Muscle of leg (tissue), 11 donors: ENCODE measurements around the gene ST8SIA5. TPM values are rescaled to one million over a fixed set of nuclear protein-coding genes. Genes with fewer than 3 reads are reported as not detected.

Experiments
- DNase-seq: peaks from one replicate; pipeline ENCODE4 v3.0.0; 2013
- H3K27ac ChIP-seq: one replicate; pipeline ENCODE4 v1.5.1; 2013; ENCODE audit warnings: mild to moderate bottlenecking, low read length, control low read depth
- H3K27me3 ChIP-seq: one replicate; pipeline ENCODE4 v1.6.1; 2013; ENCODE audit warnings: low read length; ENCODE audit not compliant: control insufficient read depth, insufficient read depth
- H3K36me3 ChIP-seq: one replicate; pipeline ENCODE4 v1.6.1; 2013; ENCODE audit warnings: low read length; ENCODE audit not compliant: control insufficient read depth, insufficient read depth
- H3K4me1 ChIP-seq: one replicate; pipeline ENCODE4 v1.6.1; 2013; ENCODE audit warnings: low read length; ENCODE audit not compliant: control insufficient read depth, insufficient read depth
- H3K4me3 ChIP-seq: one replicate; pipeline ENCODE4 v1.5.1; 2013; ENCODE audit warnings: low read length, control low read depth
- H3K9me3 ChIP-seq: replicated peaks from 2 replicates; pipeline ENCODE4 v1.6.1; 2013; ENCODE audit warnings: low read depth, low read length; ENCODE audit not compliant: control insufficient read depth
- WGBS: methylation state at CpG from one replicate; pipeline ENCODE4 v1.1.5; 2013; ENCODE audit warnings: missing lambda C conversion rate; ENCODE audit not compliant: insufficient coverage; 5-methylcytosine and 5-hydroxymethylcytosine counted together
- polyA plus RNA-seq, 8 donors: library from polyadenylated mRNA; unstranded; fragments of 120-200 nt; gene quantifications; one replicate each; pipeline versions ENCODE4 v1.2.1 to v1.2.3, GENCODE V29; 2013; ENCODE audit warnings: inconsistent platforms in 1 of 8, low replicate concordance in 1 of 8; ENCODE audit not compliant: insufficient read length in 8 of 8, insufficient read depth in 1 of 8
- total RNA-seq: library from RNA; stranded (reverse); fragments of 120-200 nt; gene quantifications from one replicate; pipeline ENCODE4 v1.2.4, GENCODE V29; 2013

The ST8SIA5 gene
- total and polyA plus RNA-seq, 9 donors = 1.0 to 5.2 (median 4.3) TPM

DNA sequence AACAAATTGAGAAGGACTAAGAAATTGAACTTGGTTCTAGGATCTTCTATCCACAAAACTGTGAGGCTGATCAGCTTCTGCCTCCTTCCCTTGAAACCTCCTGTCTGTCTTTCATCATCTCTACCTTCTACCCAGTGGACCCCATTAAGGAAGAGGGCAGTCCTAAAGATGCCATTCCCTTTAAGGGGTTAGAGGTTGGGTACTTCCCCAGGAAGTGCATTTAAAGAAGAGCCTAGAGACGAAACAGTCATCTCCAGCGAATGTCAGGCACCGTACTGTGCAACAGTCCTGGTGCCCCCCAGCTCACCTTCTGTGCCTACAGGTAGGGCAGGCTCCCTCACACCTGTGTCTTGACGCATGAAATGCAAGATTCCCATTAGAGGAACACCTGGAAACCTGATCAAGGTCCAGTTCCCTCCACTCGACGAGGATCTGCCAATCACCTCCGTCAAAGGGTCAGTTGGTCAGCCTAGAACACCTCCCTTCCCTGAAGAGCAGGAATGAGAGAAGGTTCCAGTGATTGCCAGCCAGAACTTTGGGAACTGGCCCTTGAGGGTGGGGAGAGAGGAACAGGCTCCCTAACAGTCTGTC is 120.7 kb downstream of the ST8SIA5 start:
- H3K4me1 ChIP-seq = no peaks in the 10 kb centered on the region
- WGBS = 88% methylated on average over 7 of the region's 7 CpGs
- no peaks in the 10 kb centered on the region for H3K36me3 ChIP-seq
- H3K4me3 ChIP-seq = no peak overlapping the region
- no peak overlapping the region for H3K27ac ChIP-seq
- no peaks in the 10 kb centered on the region for H3K9me3 ChIP-seq
- DNase-seq = no peak
- H3K27me3 ChIP-seq = no peaks in the 10 kb centered on the region

DNA sequence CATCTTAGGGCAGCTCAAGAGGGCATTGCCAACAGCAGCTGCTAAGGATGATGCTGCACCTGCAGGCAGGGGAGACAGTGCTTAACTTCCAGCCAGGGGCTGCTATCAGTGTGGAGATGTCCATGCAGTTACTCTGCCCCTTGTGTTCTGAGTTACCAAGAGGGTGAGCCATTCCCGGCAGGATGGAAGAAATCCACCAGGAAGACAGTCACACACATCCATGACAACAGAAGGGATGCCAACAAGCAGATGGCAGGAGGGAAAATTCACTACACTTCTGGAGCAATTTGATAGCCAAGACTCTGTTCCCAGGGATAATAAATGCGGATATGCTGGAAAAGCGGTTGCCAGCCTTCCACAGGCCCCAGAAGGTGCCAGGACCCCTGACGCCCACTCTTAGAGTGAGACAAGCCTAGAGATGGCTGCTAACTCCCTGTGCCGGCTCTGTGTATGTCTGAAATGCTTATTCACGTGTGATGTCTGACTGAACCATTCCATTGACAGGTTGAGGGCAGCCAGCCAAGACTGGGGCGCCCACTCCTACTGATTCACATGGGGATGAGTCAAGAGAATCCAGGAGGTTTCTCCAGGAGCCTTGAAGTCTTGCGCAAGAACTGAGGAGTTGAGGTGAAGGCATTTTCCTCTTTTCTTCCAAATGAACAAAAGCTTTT is 124.3 kb downstream of the ST8SIA5 start:
- no peaks in the 10 kb centered on the region for H3K9me3 ChIP-seq
- no peaks in the 10 kb centered on the region for H3K36me3 ChIP-seq
- 81% methylated on average over 6 of the region's 8 CpGs for WGBS
- no peaks in the 10 kb centered on the region for H3K4me1 ChIP-seq
- DNase-seq = no peak
- peaks cover 2% of the 10 kb centered on the region for H3K27me3 ChIP-seq
- H3K4me3 ChIP-seq = no peak overlapping the region
- H3K27ac ChIP-seq = no peak overlapping the region

GRCh38 chr18:46630991-46631390 is 125.9 kb downstream of the ST8SIA5 start:
- Histone ChIP-seq H3K4me3 (no peak overlapping the region), H3K36me3 (no peaks in the 10 kb centered on the region), H3K9me3 (no peaks in the 10 kb centered on the region), H3K4me1 (no peaks in the 10 kb centered on the region), H3K27ac (no peak overlapping the region), H3K27me3 (peaks cover 2% of the 10 kb centered on the region)
- no peak for DNase-seq
- WGBS = 80% methylated on average over 1 of the region's 3 CpGs

GRCh38 chr18:46630160-46630559 is 126.7 kb downstream of the ST8SIA5 start:
- Histone ChIP-seq H3K4me1 (no peaks in the 10 kb centered on the region), H3K27ac (no peak overlapping the region), H3K36me3 (no peaks in the 10 kb centered on the region), H3K4me3 (no peak overlapping the region), H3K9me3 (no peaks in the 10 kb centered on the region), H3K27me3 (peaks cover 5% of the 10 kb centered on the region)
- 30% methylated on average over 2 of the region's 4 CpGs for whole genome bisulfite sequencing
- DNase-seq = no peak

- 80% methylated on average over 3 of the region's 5 CpGs for WGBS
- H3K27ac ChIP-seq = no peak overlapping the region
- H3K9me3 ChIP-seq = no peaks in the 10 kb centered on the region
- peaks cover 6% of the 10 kb centered on the region for H3K27me3 ChIP-seq
- no peak overlapping the region for H3K4me3 ChIP-seq
- no peaks in the 10 kb centered on the region for H3K4me1 ChIP-seq
- no peak for DNase-seq
- no peaks in the 10 kb centered on the region for H3K36me3 ChIP-seq
Measured at GRCh38 chr18:46629361-46629760, 127.5 kb downstream of the ST8SIA5 start.

DNA sequence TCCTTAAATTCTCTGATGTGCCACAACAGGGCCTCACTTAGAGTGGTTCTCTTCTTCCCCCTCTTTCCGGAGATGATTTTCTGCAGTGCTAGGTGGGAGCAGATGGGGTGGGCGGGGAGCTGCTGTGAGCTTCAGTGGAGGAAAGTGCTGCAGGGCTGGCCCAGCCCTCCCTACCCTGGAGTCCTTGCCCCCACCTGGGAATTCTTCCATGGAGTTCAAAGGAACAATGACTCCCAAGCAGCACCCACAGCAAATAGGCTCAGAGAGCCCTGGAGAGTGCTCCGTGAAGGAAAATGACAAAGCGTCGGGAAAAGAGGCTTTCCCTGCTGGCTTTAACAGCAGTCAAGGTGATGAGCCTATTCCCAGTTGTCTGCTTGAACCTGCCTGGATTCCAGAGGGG is 128.6 kb downstream of the ST8SIA5 start:
- Histone ChIP-seq H3K4me1 (no peaks in the 10 kb centered on the region), H3K27ac (no peak overlapping the region), H3K27me3 (peaks cover 9% of the 10 kb centered on the region), H3K9me3 (no peaks in the 10 kb centered on the region), H3K36me3 (no peaks in the 10 kb centered on the region), H3K4me3 (no peak overlapping the region)
- DNase-seq = no peak
- WGBS = 56% methylated on average over 3 of the region's 5 CpGs

- Histone ChIP-seq H3K27ac (no peak overlapping the region), H3K4me3 (no peak overlapping the region), H3K27me3 (peaks cover 9% of the 10 kb centered on the region), H3K4me1 (no peaks in the 10 kb centered on the region), H3K36me3 (no peaks in the 10 kb centered on the region), H3K9me3 (no peaks in the 10 kb centered on the region)
- DNase-seq = no peak
- WGBS = no CpG with 5 or more reads among the region's 2 CpGs
Measured at GRCh38 chr18:46627136-46627535, 129.7 kb downstream of the ST8SIA5 start.

DNA sequence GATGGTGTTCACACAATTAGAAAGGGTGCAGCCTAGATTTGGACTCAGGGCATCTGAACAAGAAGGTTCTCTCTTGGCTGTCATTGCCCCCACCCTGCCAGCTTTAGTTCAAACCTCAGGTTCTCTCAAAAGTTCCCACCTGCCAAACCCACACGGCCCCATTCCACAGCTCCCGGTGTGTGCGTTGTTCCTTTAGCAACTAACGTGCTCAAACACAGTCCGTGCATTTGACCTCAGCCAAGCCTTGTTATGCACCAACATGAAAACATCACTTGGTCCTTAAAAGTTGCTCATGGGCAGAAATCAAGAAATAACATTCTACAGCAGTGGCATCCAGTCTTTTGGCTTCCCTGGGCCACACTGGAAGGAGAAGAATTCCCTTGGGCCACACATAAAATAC is 131.8 kb downstream of the ST8SIA5 start:
- Histone ChIP-seq H3K27me3 (peaks cover 9% of the 10 kb centered on the region), H3K36me3 (no peaks in the 10 kb centered on the region), H3K27ac (no peak overlapping the region), H3K4me3 (no peak overlapping the region), H3K9me3 (no peaks in the 10 kb centered on the region), H3K4me1 (no peaks in the 10 kb centered on the region)
- 87% methylated on average over 5 of the region's 5 CpGs for WGBS
- DNase-seq = no peak

DNA sequence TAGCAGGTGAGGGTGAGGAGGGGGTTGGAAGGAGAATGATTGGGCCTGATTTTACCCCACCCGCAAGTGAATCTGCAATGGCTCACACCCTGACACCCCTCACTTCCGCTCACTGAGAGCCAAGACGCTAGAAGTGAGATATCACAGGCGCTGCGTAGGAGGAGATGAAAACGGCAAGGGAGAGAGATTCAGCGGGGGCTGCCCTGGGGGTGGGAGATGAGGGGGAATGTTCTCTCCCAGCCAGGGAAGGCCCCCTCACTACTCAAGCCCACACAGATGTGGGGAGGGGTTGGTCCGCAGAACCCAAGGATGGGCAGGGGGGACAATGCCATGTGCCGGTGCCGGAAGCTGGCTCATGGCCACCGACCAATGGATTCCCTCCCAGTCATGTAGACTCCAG is 132.7 kb downstream of the ST8SIA5 start:
- Histone ChIP-seq H3K27ac (no peak overlapping the region), H3K4me1 (no peaks in the 10 kb centered on the region), H3K27me3 (peaks cover 9% of the 10 kb centered on the region), H3K4me3 (no peak overlapping the region), H3K9me3 (no peaks in the 10 kb centered on the region), H3K36me3 (no peaks in the 10 kb centered on the region)
- 93% methylated on average over 3 of the region's 11 CpGs for WGBS
- no peak for DNase-seq

DNA sequence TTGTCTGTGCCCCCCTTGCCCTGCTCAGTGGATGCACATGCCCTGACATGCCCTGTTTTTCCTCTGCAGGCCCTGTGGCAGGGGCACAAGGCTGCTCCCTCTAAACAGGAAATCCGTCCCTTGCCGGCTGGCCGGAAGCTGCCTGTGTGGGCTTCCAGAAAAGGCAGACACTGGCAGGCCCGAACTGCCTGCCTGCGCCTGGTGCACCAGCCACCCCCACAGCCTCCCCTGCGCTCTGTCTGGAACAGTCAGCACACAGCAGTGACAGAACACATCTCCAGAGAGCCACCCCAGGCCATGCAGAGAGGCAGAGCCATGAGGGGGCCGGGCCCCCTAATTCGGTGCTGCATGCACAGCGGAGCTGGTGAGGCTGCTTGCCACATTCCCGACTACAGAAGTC is 133.3 kb downstream of the ST8SIA5 start:
- peak; percentile 22 for DNase-seq
- no peak overlapping the region for H3K27ac ChIP-seq
- 27% methylated on average over 8 of the region's 10 CpGs for WGBS

More for the DNA sequence above, 133.3 kb downstream of the ST8SIA5 start:
- H3K9me3 ChIP-seq = no peaks in the 10 kb centered on the region
- no peaks in the 10 kb centered on the region for H3K4me1 ChIP-seq
- H3K4me3 ChIP-seq = no peak overlapping the region
- H3K36me3 ChIP-seq = no peaks in the 10 kb centered on the region
- peaks cover 10% of the 10 kb centered on the region for H3K27me3 ChIP-seq
